GM21786 (cell line): ENCODE results near the gene OLFM2.

Experiments used
- ATAC-seq: cut with Tn5 transposase; IDR thresholded peaks from one replicate; pipeline ENCODE4 v1.9.1; 2021; ENCODE audit not compliant: unreplicated experiment

The OLFM2 gene

GRCh38 chr19:9910625-9911024 is 25.7 kb downstream of the OLFM2 start:
- no peak for ATAC-seq

- ATAC-seq = no peak
Measured at GRCh38 chr19:9909251-9909650, 27.1 kb downstream of the OLFM2 start.

- no peak for ATAC-seq
Measured at GRCh38 chr19:9906475-9907087, 29.7 kb downstream of the OLFM2 start.

GRCh38 chr19:9903336-9903735 is 33.0 kb downstream of the OLFM2 start:
- ATAC-seq = no peak

- no peak for ATAC-seq
Measured at GRCh38 chr19:9901642-9902041, 34.7 kb downstream of the OLFM2 start.

- no peak for ATAC-seq
Measured at GRCh38 chr19:9901020-9901419, 35.3 kb downstream of the OLFM2 start.

DNA sequence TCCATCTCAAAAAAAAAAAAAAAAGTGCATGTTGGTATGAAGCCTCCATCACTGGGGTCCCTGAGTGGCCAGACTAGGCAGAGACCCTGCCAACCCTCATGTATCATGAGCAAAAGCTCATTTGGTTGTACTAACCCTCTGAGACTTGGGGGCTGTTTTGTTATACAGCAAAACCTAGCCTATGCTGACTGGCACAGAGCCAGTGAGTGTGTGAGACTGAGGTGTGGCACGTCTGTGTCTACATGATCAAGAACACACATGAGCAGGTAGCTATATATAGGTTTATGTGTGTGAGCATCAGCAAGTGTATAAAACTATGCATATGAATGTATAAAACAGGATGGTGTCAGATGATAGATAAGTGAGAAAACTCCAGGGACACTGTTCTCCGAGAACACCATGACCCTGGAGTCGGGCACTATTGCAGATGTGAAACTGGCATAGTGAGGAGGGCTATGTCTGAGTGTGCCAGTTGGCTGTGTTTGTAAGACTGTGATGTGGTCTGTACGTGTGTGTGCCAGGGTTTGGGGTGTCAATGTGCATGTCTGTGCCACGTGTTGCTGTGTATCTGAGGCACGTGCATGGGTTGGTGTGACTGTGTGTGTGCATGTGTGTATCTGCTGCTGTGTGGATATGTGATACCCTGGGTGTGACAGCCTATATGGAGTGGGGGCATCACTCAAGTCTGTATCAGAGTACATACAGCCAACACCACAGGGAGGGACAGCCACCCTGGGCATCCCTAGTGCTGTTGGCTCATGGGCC is 44.5 kb downstream of the OLFM2 start:
- no peak for ATAC-seq

DNA sequence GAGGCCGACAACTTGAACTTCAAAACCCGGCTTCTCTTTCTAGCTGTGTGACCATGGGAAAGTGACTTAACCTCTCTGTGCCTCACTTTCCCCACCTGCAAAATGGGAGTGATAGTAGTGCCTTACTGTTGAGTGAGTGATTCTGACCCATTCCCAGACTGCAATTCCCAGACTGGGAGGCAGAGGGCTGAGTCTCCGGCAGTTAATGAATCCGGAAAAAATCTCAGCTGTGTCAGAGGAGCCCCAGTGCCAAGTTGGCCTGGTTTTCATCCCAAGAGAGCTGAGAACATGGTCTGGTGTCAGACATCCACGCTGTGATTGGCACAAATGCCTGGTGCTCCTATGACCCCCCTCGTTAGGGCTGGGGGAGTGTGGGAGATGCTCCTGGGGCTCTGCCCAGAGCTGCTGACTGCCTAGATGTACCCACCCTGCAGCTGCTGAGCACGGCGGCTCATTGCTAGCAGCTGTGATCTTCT is 51.2 kb downstream of the OLFM2 start:
- ATAC-seq = no peak

DNA sequence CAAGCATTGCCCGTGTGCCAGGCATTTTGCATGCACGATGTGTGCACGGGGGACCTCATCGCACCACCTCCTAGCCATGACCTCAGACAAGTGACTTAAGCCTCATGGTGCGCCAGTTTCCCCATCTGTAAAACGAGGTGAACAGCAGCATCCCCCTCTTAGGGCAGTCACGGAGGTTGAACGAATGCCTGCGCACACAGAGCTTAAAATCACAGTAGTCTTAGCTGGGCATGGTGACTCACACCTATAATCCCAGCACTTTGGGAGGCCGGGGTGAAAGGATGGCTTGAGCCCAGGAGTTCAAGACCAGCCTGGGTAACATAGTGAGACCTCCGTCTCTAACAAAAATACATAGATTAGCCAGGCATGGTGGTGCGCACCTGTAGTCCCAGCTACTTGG is 52.6 kb downstream of the OLFM2 start:
- ATAC-seq = no peak

DNA sequence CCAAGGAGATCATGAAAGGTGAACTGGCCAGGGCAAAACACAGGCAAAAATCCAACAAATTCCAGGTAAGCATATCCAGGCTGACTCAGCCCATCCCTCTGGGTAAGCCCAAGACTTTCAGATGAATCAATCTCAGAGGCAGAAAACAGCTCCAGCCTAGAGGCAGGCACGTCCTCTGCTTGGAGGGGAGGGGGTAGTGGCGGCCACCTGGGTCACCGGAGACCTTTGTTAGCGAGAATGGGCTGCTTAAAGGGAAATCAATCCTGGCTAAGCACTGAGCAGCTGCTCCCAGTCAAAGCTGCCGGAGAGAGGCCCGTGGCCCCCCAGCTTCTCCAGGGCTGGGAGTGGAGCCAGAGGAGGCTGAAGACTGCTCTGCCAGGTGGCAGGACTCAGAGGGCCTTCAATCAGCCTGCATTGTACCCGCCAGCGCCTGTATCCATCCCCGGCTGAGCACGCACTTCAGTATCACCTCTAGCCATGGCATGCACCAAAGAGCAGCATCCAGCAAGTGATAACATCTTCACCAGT is 53.0 kb downstream of the OLFM2 start:
- ATAC-seq = no peak

GRCh38 chr19:9881720-9882119 is 54.6 kb downstream of the OLFM2 start:
- no peak for ATAC-seq

- no peak for ATAC-seq
Measured at GRCh38 chr19:9878511-9879196, 57.7 kb downstream of the OLFM2 start.

GRCh38 chr19:9877780-9878510 is 58.4 kb downstream of the OLFM2 start:
- no peak for ATAC-seq

GRCh38 chr19:9875796-9876195 is 60.5 kb downstream of the OLFM2 start:
- ATAC-seq = no peak

DNA sequence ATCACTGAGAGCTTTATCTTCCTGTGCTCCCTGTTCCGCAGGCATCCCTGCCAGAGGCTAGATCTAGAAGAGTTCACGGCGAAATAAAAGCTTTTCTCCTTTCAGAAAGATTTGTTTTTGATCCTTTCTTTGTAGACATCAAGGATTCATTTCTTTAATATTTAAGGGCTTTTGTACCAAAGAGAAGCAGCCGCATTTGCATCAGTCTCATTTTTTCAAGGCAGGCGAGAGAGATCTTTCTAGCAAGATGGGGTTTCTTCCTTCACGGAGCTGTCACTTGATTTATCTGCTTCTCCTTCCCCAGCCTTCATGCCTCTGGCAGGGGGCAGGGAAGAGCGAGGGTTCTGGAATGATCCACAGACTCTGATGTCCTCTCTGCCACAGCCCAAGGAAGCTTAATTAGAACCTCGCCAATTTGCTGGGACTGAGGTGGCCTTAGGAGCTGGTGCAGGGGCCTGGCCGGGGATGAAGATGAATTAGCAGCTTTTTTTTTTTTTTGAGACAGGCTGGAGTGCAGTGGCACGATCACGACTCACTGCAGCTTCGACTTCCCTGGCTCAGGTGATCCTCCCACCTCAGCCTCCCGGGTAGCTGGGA is 61.2 kb downstream of the OLFM2 start:
- ATAC-seq = no peak

DNA sequence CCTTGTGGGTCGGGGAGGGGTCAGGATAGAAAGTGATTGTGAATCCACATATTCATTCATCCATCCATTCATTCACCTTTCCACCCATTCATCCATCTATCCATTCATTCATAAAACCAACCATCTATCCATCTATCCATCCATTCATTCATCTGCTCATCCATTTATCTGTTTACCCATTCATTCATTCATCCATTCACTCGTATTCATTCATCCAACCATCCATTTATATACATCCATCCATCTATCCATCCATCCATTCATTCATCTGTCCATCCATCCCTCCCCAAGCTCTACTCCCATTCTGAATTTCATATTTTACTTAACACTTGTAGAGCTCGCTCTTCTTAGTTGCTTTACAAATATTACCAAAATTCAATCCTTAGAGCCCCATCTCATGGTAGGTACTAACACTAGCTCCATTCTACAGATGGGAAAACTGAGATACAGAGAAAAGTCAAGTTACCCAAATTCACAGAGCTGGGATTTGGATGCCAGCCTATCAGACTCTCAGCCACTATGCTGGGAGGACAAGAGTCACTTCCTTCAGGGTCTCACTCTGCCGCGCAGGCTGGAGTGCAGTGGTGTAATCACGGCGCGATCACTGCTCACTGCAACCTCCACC is 63.6 kb downstream of the OLFM2 start:
- ATAC-seq = no peak

DNA sequence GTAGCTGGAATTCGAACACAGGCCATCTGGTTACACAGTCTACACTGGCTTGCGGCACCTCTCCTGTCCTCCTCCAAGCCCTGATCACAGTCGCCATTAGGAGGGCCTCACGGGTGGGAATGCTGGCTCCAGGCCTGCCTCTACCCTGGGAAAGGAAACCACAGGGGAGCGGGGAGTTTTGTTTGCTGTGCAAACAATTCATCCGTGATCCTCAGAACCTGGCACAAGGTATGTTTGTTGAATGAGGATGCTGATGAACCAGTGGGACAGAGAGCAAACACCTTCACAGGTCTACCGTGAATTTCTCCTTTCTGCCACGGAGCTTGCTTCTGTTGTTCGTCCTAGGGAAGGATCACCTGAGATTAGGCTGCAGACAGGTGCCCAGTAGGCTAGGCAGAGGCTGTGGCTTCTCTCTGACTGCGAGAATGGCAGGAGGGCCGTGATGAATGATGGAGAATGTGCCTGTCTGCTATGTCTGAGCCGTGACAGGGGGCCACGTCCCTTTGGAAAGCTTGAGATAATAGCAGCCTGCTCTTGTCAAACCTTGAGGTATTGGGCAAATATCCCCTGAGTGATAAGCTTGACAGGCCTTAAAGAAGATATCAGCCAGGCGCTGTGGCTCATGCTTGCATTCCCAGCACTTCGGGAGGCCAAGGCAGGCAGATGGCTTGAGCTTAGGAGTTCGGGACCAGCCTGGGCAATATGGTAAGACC is 64.5 kb downstream of the OLFM2 start:
- ATAC-seq = no peak

DNA sequence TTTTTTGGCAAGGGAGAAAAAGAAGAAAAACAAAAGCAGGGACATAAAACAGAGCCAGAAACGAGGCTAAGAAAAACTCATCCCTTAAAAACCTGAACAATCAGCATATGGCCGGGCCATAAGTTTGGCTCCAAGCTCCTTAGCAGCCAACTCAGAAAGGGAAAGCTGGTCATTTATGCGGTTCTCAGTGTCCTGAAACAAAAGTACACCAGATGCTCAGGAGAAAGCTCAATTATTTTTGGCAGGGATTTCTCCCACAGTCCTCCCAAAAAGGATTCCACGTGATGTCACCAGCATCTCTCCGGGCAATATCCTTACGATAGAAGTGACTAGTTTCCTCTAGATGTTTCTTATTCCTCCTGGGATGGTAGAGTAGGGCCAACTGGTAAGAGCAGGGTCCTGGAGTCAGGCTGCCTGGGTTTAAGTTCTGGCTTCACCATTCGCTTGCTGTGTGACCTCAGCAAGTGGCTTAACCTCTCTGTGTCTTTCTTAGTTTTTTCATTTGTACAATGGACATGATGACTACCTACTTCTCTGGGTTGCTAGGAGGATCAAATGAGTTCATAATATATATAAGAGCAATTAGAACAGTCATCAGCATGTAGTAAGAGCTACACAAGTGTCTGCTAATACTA is 67.2 kb downstream of the OLFM2 start:
- ATAC-seq = no peak
